K562 (cell line): ENCODE results near the gene MAP2K3. TPM values are rescaled to one million over a fixed set of nuclear protein-coding genes. Genes with fewer than 3 reads are reported as not detected.
A peak's percentile ranks its signal among the peaks of the same experiment; 100 is the strongest.

Experiments
- ATAC-seq: fragments of 200-7000 bp; cut with Tn5 transposase; 3 replicates; pipeline ENCODE4 v1.9.1; 2020; ENCODE audit warnings: moderate library complexity
- BruUV-seq: library from RNA; stranded (reverse); fragments of 400-500 nt; replicated peaks from 2 replicates; lab custom pipeline; 2021; lab: Mats Ljungman, UMichigan
- CTCF ChIA-PET: fragments of 300-600 bp; formaldehyde crosslinking; extraction: SDS; loops from one replicate; lab custom pipeline; 2021; ENCODE audit warnings: low intra/inter-chr PET ratio; lab: Yijun Ruan, JAX
- POLR2A ChIA-PET: fragments of 300-600, 350-650 bp; sonication (Branson Sonifier 250); formaldehyde crosslinking; extraction: SDS; loops from one replicate; lab custom pipeline; 2021; ENCODE audit warnings: antibody characterized with exemption, inconsistent platforms; lab: Yijun Ruan, JAX
- DNase-seq, 4 experiments: peaks; one replicate each; pipeline versions ENCODE4 v3.0.0 to v3.0.0-alpha.2; 2011 to 2018; ENCODE audit warnings: low spot score in 3 of 4, mixed read lengths in 3 of 4; ENCODE audit errors: extremely low read depth in 1 of 4
- FAIRE-seq: peaks from 2 replicates; lab custom pipeline; 2011; peaks lifted over from hg19 to GRCh38; lab: Jason Lieb, UNC
- H2AFZ ChIP-seq: 2 replicates; pipeline ENCODE4 v1.6.0; 2011; ENCODE audit warnings: low read depth, low read length, control low read depth, inconsistent platforms
- H3K27ac ChIP-seq: fragments of 200-600 bp; 3 replicates; pipeline ENCODE4 v1.8.0; 2011; ENCODE audit warnings: low read depth, mild to moderate bottlenecking, control low read depth, inconsistent platforms, low read length, moderate library complexity, mixed read lengths; ENCODE audit errors: extremely low read depth
- H3K27me3 ChIP-seq, 2 experiments: fragments of 300-600 bp in 1 of 2; 2 replicates in 1 of 2; 3 replicates in 1 of 2; pipeline versions ENCODE4 v1.6.0 to v1.8.0; 2011; ENCODE audit warnings: inconsistent platforms in 2 of 2, low read length in 2 of 2, mild to moderate bottlenecking in 1 of 2, mixed read lengths in 1 of 2, moderate library complexity in 1 of 2; ENCODE audit not compliant: control insufficient read depth in 2 of 2, insufficient read depth in 2 of 2
- H3K36me3 ChIP-seq: fragments of 300-600 bp; 3 replicates; pipeline ENCODE4 v1.8.0; 2011; ENCODE audit warnings: mild to moderate bottlenecking, low read length, inconsistent platforms; ENCODE audit not compliant: control insufficient read depth, insufficient read depth
- H3K4me1 ChIP-seq, 2 experiments: fragments of 200-600 bp in 1 of 2; replicated peaks in 1 of 2; 2 replicates in 1 of 2; 3 replicates in 1 of 2; pipeline versions ENCODE4 v1.5.1 to v1.8.0; 2011; ENCODE audit warnings: inconsistent platforms in 2 of 2, low read length in 2 of 2, mild to moderate bottlenecking in 1 of 2, mixed read lengths in 1 of 2, moderate library complexity in 1 of 2; ENCODE audit not compliant: control insufficient read depth in 2 of 2, insufficient read depth in 2 of 2
- H3K4me2 ChIP-seq: 2 replicates; pipeline ENCODE4 v1.6.1; 2011; ENCODE audit warnings: low read length, control low read depth, inconsistent platforms, mixed read lengths; ENCODE audit not compliant: insufficient read depth
- H3K4me3 ChIP-seq: fragments of 200-600 bp; sonication (generic), shearing (Covaris generic); 2 replicates; pipeline ENCODE4 v1.5.1; 2016; ENCODE audit warnings: control low read depth, inconsistent platforms
- H3K79me2 ChIP-seq: fragments of 200-600 bp; 3 replicates; pipeline ENCODE4 v1.8.0; 2011; ENCODE audit warnings: low read length, inconsistent platforms; ENCODE audit not compliant: control insufficient read depth, insufficient read depth
- H3K9ac ChIP-seq, 2 experiments: 2 replicates each; pipeline versions ENCODE4 v1.6.0 to v1.6.1; 2011; ENCODE audit warnings: low read depth in 2 of 2, low read length in 2 of 2, control low read depth in 1 of 2, inconsistent platforms in 1 of 2, mild to moderate bottlenecking in 1 of 2, mixed read lengths in 1 of 2; ENCODE audit not compliant: insufficient read depth in 1 of 2
- H3K9me1 ChIP-seq: one replicate; pipeline ENCODE4 v1.6.0; 2011; ENCODE audit warnings: inconsistent platforms, mild to moderate bottlenecking, low read length, moderate library complexity; ENCODE audit not compliant: control insufficient read depth, insufficient read depth
- H3K9me3 ChIP-seq: replicated peaks from 2 replicates; pipeline ENCODE4 v1.5.1; 2011; ENCODE audit warnings: low read depth, low read length, inconsistent platforms; ENCODE audit not compliant: control insufficient read depth, insufficient read depth
- H4K20me1 ChIP-seq: replicated peaks from 2 replicates; pipeline ENCODE4 v1.6.1; 2011; ENCODE audit warnings: low read length, inconsistent platforms, mixed read lengths; ENCODE audit not compliant: control insufficient read depth, insufficient read depth
- CTCFL ChIP-seq: IDR thresholded peaks from 2 replicates; pipeline ENCODE4 v1.6.1; 2011; ENCODE audit warnings: borderline replicate concordance, low read depth, mild to moderate bottlenecking, moderate library complexity, low read length; ENCODE audit not compliant: insufficient read depth, poor library complexity, severe bottlenecking
- JUN ChIP-seq, 2 experiments: sonication (generic) in 1 of 2; formaldehyde crosslinking in 1 of 2; IDR thresholded peaks; 2 replicates each; pipeline versions ENCODE4 v1.6.1 to v1.8.0; 2012 to 2022; ENCODE audit warnings: borderline replicate concordance in 2 of 2, mild to moderate bottlenecking in 2 of 2, improper control_type of control experiment in 1 of 2, low read depth in 1 of 2, low read length in 1 of 2, missing genetic modification reagents in 1 of 2
- L3MBTL2 ChIP-seq: fragments of 450-650 bp; IDR thresholded peaks from 2 replicates; pipeline ENCODE4 v1.6.1; 2016; ENCODE audit warnings: mild to moderate bottlenecking, moderate library complexity
- REST ChIP-seq, 2 experiments: fragments of 450-650 bp; formaldehyde crosslinking in 1 of 2; IDR thresholded peaks; 2 replicates each; pipeline versions ENCODE4 v1.4.0 to v1.6.1; 2014 to 2020; ENCODE audit warnings: mild to moderate bottlenecking in 2 of 2, borderline replicate concordance in 1 of 2, low read depth in 1 of 2
- SMC3 ChIP-seq: conservative IDR thresholded peaks from 2 replicates; pipeline ENCODE4 v1.6.1; 2011; ENCODE audit warnings: low read depth, low read length, improper control_type of control experiment; ENCODE audit not compliant: insufficient read depth
- XRCC5 ChIP-seq: fragments of 200-400 bp; formaldehyde crosslinking; IDR thresholded peaks from 2 replicates; pipeline ENCODE4 v1.6.1; 2017; ENCODE audit warnings: low read depth, mild to moderate bottlenecking, low read length
- YY1 ChIP-seq, 3 experiments: IDR thresholded peaks; 2 replicates each; pipeline ENCODE4 v1.6.1; 2011; ENCODE audit warnings: low read length in 2 of 3, mild to moderate bottlenecking in 2 of 3, moderate library complexity in 2 of 3, borderline replicate concordance in 1 of 3, control low read depth in 1 of 3, low read depth in 1 of 3; ENCODE audit not compliant: insufficient read depth in 3 of 3, insufficient replicate concordance in 2 of 3, control insufficient read depth in 1 of 3, insufficient read length in 1 of 3; ENCODE audit errors: extremely low read depth in 1 of 3
- WGBS: fragments of 100-300 bp; shearing (Covaris generic); methylation state at CpG from one replicate; pipeline ENCODE4 v1.1.6; 2016; ENCODE audit warnings: low coverage, mixed read lengths; ENCODE audit not compliant: insufficient coverage; ENCODE audit errors: missing lambda C conversion rate; 5-methylcytosine and 5-hydroxymethylcytosine counted together
- in situ Hi-C: fragments of 300-500 bp; cut with MboI; formaldehyde crosslinking; loops from 4 replicates; pipeline ENCODE4 v1.15.0; 2018; ENCODE audit warnings: inconsistent platforms, mixed read lengths
- intact Hi-C: fragments of 100-400 bp; cut with micrococcal nuclease; formaldehyde crosslinking; loops from 2 replicates; pipeline ENCODE4 v1.14.2; 2022
- polyA plus RNA-seq, 8 experiments: library from polyadenylated mRNA; depleted of rRNA in 4 of 8; stranded (reverse) in 5 of 8; unstranded in 3 of 8; fragments of >200 nt; fragmentation: Nextera tagmentation in 2 of 8; fragmentation: Illumina TruSeq in 1 of 8; extraction: Ambion mirVana in 2 of 8; extraction: Trizol in 1 of 8; gene quantifications; 2 replicates each; pipeline versions ENCODE4 v1.2.1 to v1.2.3, GENCODE V29; 2011 to 2014; ENCODE audit warnings: inconsistent platforms in 1 of 8, missing spikeins in 1 of 8
- total RNA-seq, 7 experiments: library from RNA; depleted of rRNA in 6 of 7; stranded (reverse); fragments of >200 nt in 6 of 7; fragmentation: Illumina TruSeq in 2 of 7; extraction: Trizol in 2 of 7; gene quantifications; 2 replicates each; pipeline versions ENCODE4 v1.2.1 to v1.2.3, GENCODE V29; 2011 to 2021; ENCODE audit warnings: low replicate concordance in 1 of 7

MAP2K3 gene
- total and polyA plus RNA-seq, 9 of the 15 experiments (the other 6 are each of a cell fraction or from before 2014, with no cell fraction given): 0.18 to 14.8 (median 3.5) TPM

GRCh38 chr17:21280081-21280518 lies 4.4 kb upstream of the MAP2K3 start:
- ChIA-PET CTCF (no interaction called here), POLR2A (no interaction called here)
- Histone ChIP-seq H2AFZ (peak overlapping the region; percentile 72), H3K4me3 (no peak overlapping the region), H3K27me3 (no peaks in the 10 kb centered on the region), H3K9ac (peak overlapping the region in 1 of 2 experiments; percentile 39; a peak in 1 of 4 replicates), H3K4me1 (peaks cover 4 to 35% of the 10 kb centered on the region in 2 experiments; a peak in 4 of 5 replicates), H3K36me3 (no peaks in the 10 kb centered on the region), H4K20me1 (no peaks in the 10 kb centered on the region), H3K79me2 (peaks cover 5% of the 10 kb centered on the region), H3K9me1 (no peaks in the 10 kb centered on the region), H3K4me2 (no peak overlapping the region), H3K9me3 (no peaks in the 10 kb centered on the region), H3K27ac (no peak overlapping the region)
- 20% methylated on average over 8 of the region's 10 CpGs for WGBS
- in situ Hi-C loops: loop anchor here (25.0 kb wide), 1 partner anchor 782 kb away; no protein-coding TSS in a partner anchor
- ATAC-seq (peak; percentile 71), FAIRE-seq (peak; percentile 92), DNase-seq (peak; percentile 68 to 82 (median 78))
- intact Hi-C loops: loop anchor here (1.0 to 5.0 kb wide), 3 partner anchors 151 to 231 kb away; no protein-coding TSS in a partner anchor
- no TSS peak for BruUV-seq
- TF ChIP-seq JUN (IDR thresholded peaks at IDR 0.05; ENCODE audit: borderline replicate concordance, low read depth, low read length) (no peak), JUN (CRISPR knock-in tag; IDR thresholded peaks at IDR 0.05; ENCODE audit: borderline replicate concordance) (no peak), CTCFL (peak; percentile 7), SMC3 (peak; percentile 73), REST (IDR thresholded peaks at IDR 0.05; ENCODE audit: borderline replicate concordance) (peak; percentile 66), REST (CRISPR knock-in tag; IDR thresholded peaks at IDR 0.05; ENCODE audit: low read depth) (no peak), L3MBTL2 (peak; percentile 58; the same call in 1 of the 2 replicates), YY1 (IDR thresholded peaks at IDR 0.05; ENCODE audit: borderline replicate concordance in 1 of 3, control insufficient read depth in 1 of 3, extremely low read depth in 1 of 3, insufficient read depth in 3 of 3, insufficient read length in 1 of 3, insufficient replicate concordance in 2 of 3, low read depth in 1 of 3, low read length in 2 of 3) (peak in 1 of 3 experiments; percentile 32), XRCC5 (peak; percentile 82; the same call in 1 of the 2 replicates)
